ENCODE results near the gene DENND2C.
A peak's percentile ranks its signal among the peaks of the same experiment; 100 is the strongest.

The DENND2C gene

GRCh38 chr1:114677691-114678090 is 7.8 kb upstream of the DENND2C start:
- DNase-seq, result no peak

- DNase-seq, result no peak
These were observed 6.3 kb upstream of the DENND2C start for GRCh38 chr1:114676115-114676514.

- DNase-seq, result no peak
These were observed 2.1 kb upstream of the DENND2C start for GRCh38 chr1:114671939-114672275.

- peak; percentile 59 for DNase-seq
These were observed 1.4 kb upstream of the DENND2C start for GRCh38 chr1:114671011-114671938.

GRCh38 chr1:114670083-114671010 is 498 bp upstream of the DENND2C start:
- DNase-seq, result peak; percentile 89

- DNase-seq, result peak; percentile 13
These were observed 876 bp downstream of the DENND2C start for GRCh38 chr1:114668784-114669561.

GRCh38 chr1:114668373-114668772 is 1.5 kb downstream of the DENND2C start:
- DNase-seq, result no peak

GRCh38 chr1:114666954-114667353 is 2.9 kb downstream of the DENND2C start:
- no peak for DNase-seq

- DNase-seq, result no peak
These were observed 9.6 kb downstream of the DENND2C start for GRCh38 chr1:114660238-114660637.

- DNase-seq, result no peak
These were observed 18.0 kb downstream of the DENND2C start for GRCh38 chr1:114651893-114652292.

- no peak for DNase-seq
These were observed 21.3 kb downstream of the DENND2C start for GRCh38 chr1:114648503-114648902.

GRCh38 chr1:114641377-114641776 is 28.5 kb downstream of the DENND2C start:
- no peak for DNase-seq

- no peak for DNase-seq
These were observed 30.9 kb downstream of the DENND2C start for GRCh38 chr1:114638910-114639309.

GRCh38 chr1:114632427-114632826 is 37.4 kb downstream of the DENND2C start:
- no peak for DNase-seq

GRCh38 chr1:114627107-114627506 is 42.7 kb downstream of the DENND2C start:
- DNase-seq, result no peak

- no peak for DNase-seq
These were observed 46.5 kb downstream of the DENND2C start for GRCh38 chr1:114623364-114623763.

GRCh38 chr1:114620419-114620818 is 49.4 kb downstream of the DENND2C start:
- DNase-seq, result peak; percentile 5

- DNase-seq, result no peak
These were observed 51.2 kb downstream of the DENND2C start for GRCh38 chr1:114618606-114619005.

- no peak for DNase-seq
These were observed 59.2 kb downstream of the DENND2C start for GRCh38 chr1:114610546-114611245.

GRCh38 chr1:114609826-114610225 is 60.0 kb downstream of the DENND2C start:
- peak; percentile 5 for DNase-seq

GRCh38 chr1:114609026-114609425 is 60.8 kb downstream of the DENND2C start:
- DNase-seq, result no peak

GRCh38 chr1:114607223-114607622 is 62.6 kb downstream of the DENND2C start:
- DNase-seq, result no peak
